RWPE1 (cell line): Measurements from ENCODE around the gene RAMP3.

Source experiments
- CTCF ChIA-PET: fragments of 350-600 bp; sonication (Branson Sonifier 250); formaldehyde crosslinking; extraction: SDS; loops from one replicate; lab custom pipeline; 2021; lab: Yijun Ruan, JAX
- POLR2A ChIA-PET: fragments of 400-600 bp; formaldehyde crosslinking; extraction: SDS; loops from one replicate; lab custom pipeline; 2020; ENCODE audit warnings: antibody characterized with exemption; ENCODE audit not compliant: low non-redundant PET; lab: Yijun Ruan, JAX
- DNase-seq: peaks from one replicate; pipeline ENCODE4 v3.0.0; 2012; ENCODE audit warnings: low spot score
- H3K27ac ChIP-seq: fragments of 450-650 bp; 2 replicates; pipeline ENCODE4 v1.5.1; 2017
- TF ChIP-seq, protein P1 (sequence below): fragments of 450-650 bp; conservative IDR thresholded peaks from 2 replicates; pipeline ENCODE4 v1.5.1; 2017; ENCODE audit warnings: low read depth, mild to moderate bottlenecking

Gene RAMP3

DNA sequence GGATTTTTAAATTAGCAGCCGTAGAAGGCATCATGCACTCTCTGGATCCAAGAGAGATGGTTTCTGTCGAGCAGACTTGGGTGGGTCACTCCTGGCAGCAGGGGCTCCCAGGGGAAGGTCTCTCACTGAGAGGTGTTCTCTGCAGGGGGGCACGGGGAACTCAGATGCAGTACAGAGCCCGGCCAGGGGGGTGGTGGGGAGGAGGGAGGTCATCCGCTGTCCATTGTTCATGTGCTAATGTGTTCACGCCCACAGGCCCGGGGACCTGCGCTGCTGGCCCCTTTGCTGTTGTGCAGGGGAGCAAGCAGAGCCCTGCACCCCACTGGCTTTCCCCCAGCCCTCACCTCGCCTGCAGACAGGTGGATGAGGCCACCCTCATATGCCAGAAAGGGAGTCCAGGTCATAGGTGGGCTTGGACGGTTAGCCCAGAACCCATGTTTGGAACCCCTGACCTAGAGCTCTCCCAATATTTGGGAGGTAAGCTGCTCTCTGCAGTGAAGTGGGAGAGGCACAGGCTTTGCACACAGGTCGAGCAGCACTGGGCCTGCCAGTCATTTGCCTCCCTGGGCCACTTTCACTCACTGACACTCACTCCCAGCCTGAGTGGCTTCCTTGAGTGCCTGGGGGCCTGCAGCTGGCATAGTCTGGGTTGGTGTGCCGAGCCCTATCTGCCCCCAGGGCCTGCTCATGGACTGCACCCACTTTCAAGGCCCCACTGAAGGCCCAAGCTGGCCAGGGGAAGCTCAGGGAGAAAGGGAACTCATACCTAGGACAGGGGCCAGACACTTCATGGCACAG is 33.5 kb upstream of the RAMP3 start:
- CTCF ChIA-PET = no interaction called here
- H3K27ac ChIP-seq = no peak overlapping the region
- TF ChIP-seq, protein P1, sequence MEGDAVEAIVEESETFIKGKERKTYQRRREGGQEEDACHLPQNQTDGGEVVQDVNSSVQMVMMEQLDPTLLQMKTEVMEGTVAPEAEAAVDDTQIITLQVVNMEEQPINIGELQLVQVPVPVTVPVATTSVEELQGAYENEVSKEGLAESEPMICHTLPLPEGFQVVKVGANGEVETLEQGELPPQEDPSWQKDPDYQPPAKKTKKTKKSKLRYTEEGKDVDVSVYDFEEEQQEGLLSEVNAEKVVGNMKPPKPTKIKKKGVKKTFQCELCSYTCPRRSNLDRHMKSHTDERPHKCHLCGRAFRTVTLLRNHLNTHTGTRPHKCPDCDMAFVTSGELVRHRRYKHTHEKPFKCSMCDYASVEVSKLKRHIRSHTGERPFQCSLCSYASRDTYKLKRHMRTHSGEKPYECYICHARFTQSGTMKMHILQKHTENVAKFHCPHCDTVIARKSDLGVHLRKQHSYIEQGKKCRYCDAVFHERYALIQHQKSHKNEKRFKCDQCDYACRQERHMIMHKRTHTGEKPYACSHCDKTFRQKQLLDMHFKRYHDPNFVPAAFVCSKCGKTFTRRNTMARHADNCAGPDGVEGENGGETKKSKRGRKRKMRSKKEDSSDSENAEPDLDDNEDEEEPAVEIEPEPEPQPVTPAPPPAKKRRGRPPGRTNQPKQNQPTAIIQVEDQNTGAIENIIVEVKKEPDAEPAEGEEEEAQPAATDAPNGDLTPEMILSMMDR = no peak
- no peak for DNase-seq
- POLR2A ChIA-PET = no interaction called here

DNA sequence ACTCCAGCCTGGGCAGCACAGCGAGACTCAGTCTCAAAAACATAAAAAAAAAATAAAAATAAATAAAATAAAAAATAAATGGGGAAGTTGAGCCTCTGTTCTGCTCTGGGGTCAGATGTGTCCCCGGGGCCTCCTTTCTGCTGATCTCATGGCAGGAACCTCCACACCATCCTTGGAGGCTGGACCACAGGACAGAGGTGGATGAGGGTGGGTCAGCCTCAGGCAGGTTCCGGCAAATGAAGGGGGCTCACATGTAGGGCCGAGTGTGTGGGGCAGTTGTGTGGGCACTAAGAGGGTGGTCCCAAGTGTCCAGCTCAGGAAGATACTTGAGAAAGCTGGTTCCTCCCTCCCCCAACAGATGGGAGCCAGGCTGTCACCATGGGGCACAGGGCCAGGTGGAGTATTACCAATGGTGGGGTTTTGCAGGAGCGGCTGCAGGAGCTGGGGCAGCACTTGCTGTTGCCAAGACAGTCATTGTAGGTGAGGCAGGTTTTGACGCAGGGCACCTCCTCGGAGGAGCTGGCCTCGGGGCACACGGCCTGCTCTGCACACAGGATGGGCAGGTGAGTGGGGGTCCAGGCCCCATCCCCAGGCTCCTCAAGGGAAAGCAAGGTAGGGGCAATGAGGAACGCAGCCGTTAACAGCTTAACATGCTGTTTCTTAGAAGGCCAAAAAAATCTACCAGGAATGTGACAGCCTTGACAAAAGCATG is 32.2 kb upstream of the RAMP3 start:
- TF ChIP-seq, protein P1 = no peak
- no peak overlapping the region for H3K27ac ChIP-seq
- CTCF ChIA-PET = interaction anchor here (0.5 to 1.2 kb wide), 2 partner anchors 11 to 266 kb away, joined by 3 to 12 read pairs; no protein-coding TSS in a partner anchor
- POLR2A ChIA-PET = no interaction called here
- DNase-seq = no peak

DNA sequence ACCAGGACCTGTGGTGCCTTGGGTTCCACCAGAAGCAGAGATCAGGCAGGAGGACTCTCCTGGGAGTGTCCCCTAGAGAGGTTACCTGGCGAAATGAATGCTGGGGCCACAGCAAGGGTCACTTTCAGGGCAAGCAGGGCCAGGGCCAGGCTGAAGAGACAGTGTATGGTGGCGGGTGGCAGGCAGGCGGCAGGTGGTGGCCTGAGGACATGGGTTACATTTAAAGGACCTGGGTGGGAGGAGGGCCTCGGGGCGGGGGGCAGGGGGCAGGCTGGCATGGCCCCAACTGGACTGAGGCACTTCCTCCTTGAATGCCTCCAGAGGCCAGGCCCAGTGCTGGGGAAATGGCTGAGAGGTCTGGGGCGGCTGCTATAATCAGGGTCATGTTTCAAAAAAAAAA is 31.4 kb upstream of the RAMP3 start:
- no peak overlapping the region for H3K27ac ChIP-seq
- CTCF ChIA-PET = interaction anchor here (1.2 kb wide), 1 partner anchor 10 kb away, joined by 12 read pairs; no protein-coding TSS in a partner anchor
- TF ChIP-seq, protein P1 = no peak
- DNase-seq = no peak
- POLR2A ChIA-PET = no interaction called here

DNA sequence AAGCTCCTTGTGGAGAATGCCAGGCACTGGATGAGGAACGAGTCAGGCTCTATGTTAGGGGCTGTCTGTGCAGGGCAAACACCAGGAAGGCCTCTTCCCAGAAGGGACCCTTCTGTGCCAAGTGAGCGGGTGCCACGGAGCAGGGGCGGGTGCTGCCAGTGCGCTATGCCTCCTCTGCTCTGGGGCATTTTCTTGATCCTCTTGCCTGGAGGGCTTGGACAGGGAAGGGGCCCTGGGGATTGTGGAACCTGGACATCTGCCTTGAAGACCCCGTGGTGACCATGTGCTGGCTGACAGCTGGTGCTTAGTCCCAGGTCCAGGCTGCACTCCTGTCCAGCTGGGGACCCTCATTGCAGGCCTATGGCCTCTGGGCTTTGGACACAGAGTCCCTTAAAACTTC is 30.7 kb upstream of the RAMP3 start:
- CTCF ChIA-PET = no interaction called here
- no peak overlapping the region for H3K27ac ChIP-seq
- TF ChIP-seq, protein P1 = no peak
- POLR2A ChIA-PET = no interaction called here
- DNase-seq = no peak

DNA sequence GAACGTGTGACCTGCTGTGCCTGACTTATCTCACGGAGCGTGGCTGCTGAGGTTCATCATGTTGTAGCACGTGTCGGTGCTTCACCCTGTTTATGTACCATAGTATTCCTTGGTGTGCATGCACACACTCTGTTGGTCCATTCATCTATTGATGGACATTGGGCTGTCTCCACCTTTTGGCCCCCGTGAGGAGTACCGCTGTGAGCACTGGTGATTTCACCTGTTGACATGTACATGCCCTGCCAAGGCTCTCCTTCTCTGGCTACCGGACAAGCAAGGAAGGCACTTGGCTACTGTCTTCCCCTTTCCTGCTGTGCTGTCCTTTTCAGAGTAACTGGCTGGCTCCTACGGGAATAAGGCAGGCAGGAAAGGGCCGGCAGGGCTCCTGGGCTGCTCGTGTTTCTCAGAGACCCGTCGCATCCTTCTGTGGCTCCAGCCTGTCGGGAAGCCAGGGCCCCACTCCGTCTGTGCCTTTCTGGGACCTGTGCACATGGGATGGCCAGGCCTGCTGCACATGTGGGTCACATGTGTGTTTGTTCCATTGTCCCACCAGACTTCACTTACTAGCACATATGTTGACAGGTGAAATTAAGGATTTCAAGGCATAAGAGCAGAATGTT is 28.3 kb upstream of the RAMP3 start:
- POLR2A ChIA-PET = no interaction called here
- TF ChIP-seq, protein P1 = no peak
- CTCF ChIA-PET = no interaction called here
- no peak overlapping the region for H3K27ac ChIP-seq
- DNase-seq = no peak

DNA sequence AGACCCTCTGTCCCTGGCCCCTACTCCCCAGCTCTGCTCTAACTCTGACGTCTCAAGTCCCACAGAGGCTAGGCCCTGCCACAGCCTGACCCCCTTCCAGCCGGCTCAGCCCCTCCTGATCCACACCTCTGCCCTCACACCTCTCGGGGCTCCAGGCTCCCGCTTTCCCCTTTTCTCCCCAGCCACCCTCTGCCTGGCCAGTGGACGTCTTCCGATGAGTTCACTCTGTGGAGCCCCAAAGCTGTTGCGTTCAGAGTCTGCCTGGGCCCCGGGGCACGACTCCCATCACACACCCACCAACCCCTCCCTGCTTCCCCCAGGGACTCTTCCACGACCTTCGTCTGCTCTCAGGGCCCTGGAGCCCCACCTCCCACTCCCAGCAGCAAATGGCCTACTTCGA is 27.7 kb upstream of the RAMP3 start:
- H3K27ac ChIP-seq = no peak overlapping the region
- POLR2A ChIA-PET = no interaction called here
- no peak for DNase-seq
- TF ChIP-seq, protein P1 = no peak
- CTCF ChIA-PET = no interaction called here
